IMR-90 (cell line): ENCODE measurements around the gene UST. TPM values are rescaled to one million over a fixed set of nuclear protein-coding genes. Genes with fewer than 3 reads are reported as not detected.

ENCODE experiments used
- ATAC-seq: fragments of 200-7000 bp; cut with Tn5 transposase; 2 replicates; pipeline ENCODE4 v1.9.1; 2020; ENCODE audit warnings: low read depth, mild to moderate bottlenecking, moderate library complexity
- BruUV-seq: library from RNA; stranded (reverse); fragments of 400-500 nt; replicated peaks from 2 replicates; lab custom pipeline; 2021; lab: Mats Ljungman, UMichigan
- CTCF ChIA-PET: fragments of 300-600 bp; formaldehyde crosslinking; extraction: SDS; loops from one replicate; lab custom pipeline; 2021; ENCODE audit warnings: antibody characterized with exemption; lab: Yijun Ruan, JAX
- POLR2A ChIA-PET: fragments of 300-600 bp; sonication (Branson Sonifier 250); formaldehyde crosslinking; loops from one replicate; lab custom pipeline; 2022; ENCODE audit warnings: antibody characterized with exemption; ENCODE audit not compliant: unreplicated experiment; lab: Charles Lee
- DNase-seq: peaks from one replicate; pipeline ENCODE4 v3.0.0; 2013
- H2AFZ ChIP-seq: replicated peaks from 2 replicates; pipeline ENCODE3; 2013; ENCODE audit warnings: low read length, mild to moderate bottlenecking; ENCODE audit not compliant: poor library complexity
- H2AK5ac ChIP-seq: 2 replicates; pipeline ENCODE4 v1.6.1; 2013; ENCODE audit warnings: low read depth, low read length, inconsistent platforms
- H2AK9ac ChIP-seq: replicated peaks from 2 replicates; pipeline ENCODE3; 2013; ENCODE audit warnings: mild to moderate bottlenecking, low read depth, low read length, moderate library complexity; ENCODE audit not compliant: poor library complexity
- H2BK120ac ChIP-seq: 2 replicates; pipeline ENCODE4 v1.6.1; 2013; ENCODE audit warnings: low read depth, low read length, inconsistent platforms
- H2BK15ac ChIP-seq: 3 replicates; pipeline ENCODE4 v1.6.1; 2013; ENCODE audit warnings: low read depth, low read length, inconsistent platforms
- H2BK20ac ChIP-seq: 2 replicates; pipeline ENCODE4 v1.6.1; 2013; ENCODE audit warnings: low read depth, mild to moderate bottlenecking, inconsistent platforms, low read length, moderate library complexity
- H2BK5ac ChIP-seq: 2 replicates; pipeline ENCODE4 v1.6.1; 2013; ENCODE audit warnings: mild to moderate bottlenecking, low read depth, low read length, inconsistent platforms; ENCODE audit not compliant: poor library complexity, severe bottlenecking
- H3K14ac ChIP-seq: replicated peaks from 2 replicates; pipeline ENCODE4 v1.6.1; 2013; ENCODE audit warnings: low read depth, low read length, inconsistent platforms
- H3K18ac ChIP-seq: 2 replicates; pipeline ENCODE4 v1.6.1; 2013; ENCODE audit warnings: low read depth, low read length, control low read depth
- H3K23ac ChIP-seq: 2 replicates; pipeline ENCODE4 v1.6.1; 2013; ENCODE audit warnings: low read depth, low read length, inconsistent platforms
- H3K27ac ChIP-seq: 2 replicates; pipeline ENCODE4 v1.5.1; 2013; ENCODE audit warnings: mild to moderate bottlenecking, control low read depth, low read length; ENCODE audit not compliant: insufficient read depth
- H3K27me3 ChIP-seq: 2 replicates; pipeline ENCODE4 v1.6.1; 2013; ENCODE audit warnings: low read length; ENCODE audit not compliant: control insufficient read depth, insufficient read depth
- H3K36me3 ChIP-seq: 2 replicates; pipeline ENCODE4 v1.6.1; 2013; ENCODE audit warnings: low read length, mixed read lengths; ENCODE audit not compliant: control insufficient read depth, insufficient read depth
- H3K4ac ChIP-seq: 2 replicates; pipeline ENCODE4 v1.6.1; 2013; ENCODE audit warnings: low read depth, low read length, inconsistent platforms
- H3K4me1 ChIP-seq: 2 replicates; pipeline ENCODE4 v1.6.1; 2013; ENCODE audit warnings: low read length, mixed read lengths; ENCODE audit not compliant: control insufficient read depth, insufficient read depth
- H3K4me2 ChIP-seq: 2 replicates; pipeline ENCODE4 v1.6.1; 2013; ENCODE audit warnings: low read depth, mild to moderate bottlenecking, control low read depth, low read length, moderate library complexity
- H3K4me3 ChIP-seq: 2 replicates; pipeline ENCODE4 v1.5.1; 2013; ENCODE audit warnings: low read depth, mild to moderate bottlenecking, control low read depth, low read length, moderate library complexity; ENCODE audit not compliant: insufficient read depth
- H3K56ac ChIP-seq: 2 replicates; pipeline ENCODE4 v1.6.1; 2013; ENCODE audit warnings: low read length, inconsistent platforms; ENCODE audit not compliant: insufficient read depth; ENCODE audit errors: extremely low read depth
- H3K79me1 ChIP-seq, 2 experiments: 2 replicates each; pipeline ENCODE4 v1.6.1; 2013; ENCODE audit warnings: low read length in 2 of 2, inconsistent platforms in 1 of 2, low read depth in 1 of 2
- H3K9ac ChIP-seq: 2 replicates; pipeline ENCODE4 v1.6.1; 2013; ENCODE audit warnings: low read depth, low read length, control low read depth
- H3K9me1 ChIP-seq: 2 replicates; pipeline ENCODE4 v1.6.1; 2013; ENCODE audit warnings: low read length, inconsistent platforms; ENCODE audit not compliant: insufficient read depth
- H3K9me3 ChIP-seq: 2 replicates; pipeline ENCODE4 v1.6.1; 2013; ENCODE audit warnings: low read length; ENCODE audit not compliant: control insufficient read depth, insufficient read depth
- H4K20me1 ChIP-seq: 2 replicates; pipeline ENCODE4 v1.6.1; 2013; ENCODE audit warnings: low read length, inconsistent platforms; ENCODE audit not compliant: insufficient read depth
- H4K5ac ChIP-seq: 2 replicates; pipeline ENCODE4 v1.6.1; 2013; ENCODE audit warnings: mild to moderate bottlenecking, low read depth, low read length, control low read depth
- H4K8ac ChIP-seq, 2 experiments: 2 replicates each; pipeline ENCODE4 v1.6.1; 2013; ENCODE audit warnings: low read depth in 2 of 2, low read length in 2 of 2, control low read depth in 1 of 2, inconsistent platforms in 1 of 2
- H4K91ac ChIP-seq: 2 replicates; pipeline ENCODE4 v1.6.1; 2013; ENCODE audit warnings: low read depth, low read length, inconsistent platforms; ENCODE audit not compliant: insufficient read depth
- BHLHE40 ChIP-seq: fragments of 150-350 bp; IDR thresholded peaks from 2 replicates; pipeline ENCODE4 v1.6.1; 2016; ENCODE audit warnings: mild to moderate bottlenecking, low read depth, low read length
- POLR2A ChIP-seq: IDR thresholded peaks from 2 replicates; pipeline ENCODE4 v1.6.1; 2012; ENCODE audit warnings: mild to moderate bottlenecking, low read depth, low read length
- RCOR1 ChIP-seq: IDR thresholded peaks from 2 replicates; pipeline ENCODE4 v1.6.1; 2012; ENCODE audit warnings: mild to moderate bottlenecking, low read length, improper control_type of control experiment; ENCODE audit not compliant: insufficient replicate concordance
- WGBS, 2 experiments: methylation state at CpG; one replicate each; pipeline versions ENCODE4 v1.1.5 to v1.1.7; 2013; ENCODE audit warnings: missing lambda C conversion rate in 2 of 2; ENCODE audit not compliant: insufficient read length in 1 of 2; ENCODE audit errors: extremely low coverage in 2 of 2; 5-methylcytosine and 5-hydroxymethylcytosine counted together
- dilution Hi-C: fragments of 300-500 bp; cut with HindIII; formaldehyde crosslinking; loops from one replicate; pipeline ENCODE4 v1.14.3; 2018; ENCODE audit warnings: low sequenced_read_pairs; ENCODE audit not compliant: unreplicated experiment
- in situ Hi-C: fragments of 300-500 bp; cut with MboI; formaldehyde crosslinking; loops from 3 replicates; pipeline ENCODE4 v1.14.3; 2019; ENCODE audit warnings: low sequenced_read_pairs, inconsistent platforms, mixed read lengths
- intact Hi-C: fragments of 100-400 bp; cut with micrococcal nuclease; formaldehyde crosslinking; loops from 2 replicates; pipeline ENCODE4 v1.10.0; 2022
- polyA plus RNA-seq, 3 experiments: library from polyadenylated mRNA; depleted of rRNA; stranded (reverse); fragments of >200 nt; gene quantifications; 2 replicates each; pipeline ENCODE4 v1.2.3, GENCODE V29; 2012; ENCODE audit warnings: low replicate concordance in 1 of 3
- total RNA-seq: library from RNA; depleted of rRNA; stranded (reverse); fragments of >200 nt; gene quantifications from 2 replicates; pipeline ENCODE4 v1.2.3, GENCODE V29; 2012

The UST gene
- total and polyA plus RNA-seq, 2 of the 4 experiments (the other 2 are of a cell fraction): 7.7 to 13.8 TPM

GRCh38 chr6:149111556-149112115, 364.8 kb downstream of the UST start:
- dilution Hi-C loops: no loop called here

More at GRCh38 chr6:149111556-149112115, 364.8 kb downstream of the UST start:
- Histone ChIP-seq H2BK20ac (no peak overlapping the region), H3K9me1 (no peaks in the 10 kb centered on the region), H3K36me3 (no peaks in the 10 kb centered on the region), H4K8ac (no peak overlapping the region), H3K27me3 (peaks cover 27% of the 10 kb centered on the region), H3K9ac (no peak overlapping the region), H4K5ac (no peak overlapping the region), H3K9me3 (peaks cover 5% of the 10 kb centered on the region), H3K18ac (no peak overlapping the region), H4K91ac (no peak overlapping the region), H4K20me1 (no peaks in the 10 kb centered on the region), H2BK15ac (no peak overlapping the region), H3K4ac (no peak overlapping the region), H3K4me3 (no peak overlapping the region), H2BK5ac (no peak overlapping the region), H2AK9ac (no peak overlapping the region), H3K4me2 (no peak overlapping the region), H3K79me1 (no peaks in the 10 kb centered on the region), H2AK5ac (no peak overlapping the region), H3K14ac (no peak overlapping the region), H3K27ac (no peak overlapping the region), H3K4me1 (no peaks in the 10 kb centered on the region), H2BK120ac (no peak overlapping the region), H2AFZ (no peak overlapping the region), H3K56ac (no peak overlapping the region), H3K23ac (no peak overlapping the region)
- DNase-seq (no peak), ATAC-seq (no peak)
- ChIA-PET CTCF (interaction anchor here (0.5 kb wide), 1 partner anchor 220 kb away, joined by 3 read pairs; no protein-coding TSS in a partner anchor), POLR2A (no interaction called here)
- intact Hi-C loops: no loop called here
- no peak for TF ChIP-seq BHLHE40
- no peak for TF ChIP-seq POLR2A
- TF ChIP-seq RCOR1: no peak
- no CpG with 5 or more reads among the region's 2 CpGs for WGBS, 2 experiments
- BruUV-seq: no TSS peak
- in situ Hi-C loops: no loop called here
